OCI-LY3 (cell line): ENCODE measurements around the gene TRAPPC1.

ENCODE experiments used
- H2AFZ ChIP-seq: fragments of 200-600, 300-600 bp; shearing (Covaris generic); 2 replicates; pipeline ENCODE4 v1.6.0; 2014; ENCODE audit warnings: antibody characterized with exemption, low read depth, low read length
- H3K27ac ChIP-seq: fragments of 200-600, 300-600 bp; sonication (generic); 2 replicates; pipeline ENCODE4 v1.5.1; 2014; ENCODE audit warnings: mild to moderate bottlenecking, low read length, moderate library complexity, mixed read lengths
- H3K27me3 ChIP-seq: fragments of 200-600, 300-600 bp; sonication (generic); 2 replicates; pipeline ENCODE4 v1.6.1; 2014; ENCODE audit warnings: low read depth, low read length, mixed read lengths
- H3K36me3 ChIP-seq: fragments of 200-600, 300-600 bp; sonication (generic); replicated peaks from 2 replicates; pipeline ENCODE3; 2014; ENCODE audit warnings: low read depth, low read length, mixed read lengths
- H3K4me1 ChIP-seq: fragments of 300-600, 200-600 bp; sonication (generic); 2 replicates; pipeline ENCODE4 v1.6.1; 2014; ENCODE audit warnings: low read length, mixed read lengths
- H3K4me2 ChIP-seq: fragments of 200-600, 300-600 bp; sonication (generic); 2 replicates; pipeline ENCODE4 v1.6.1; 2014; ENCODE audit warnings: low read length, mixed read lengths
- H3K4me3 ChIP-seq: fragments of 300-600, 200-600 bp; sonication (generic); 2 replicates; pipeline ENCODE4 v1.5.1; 2014; ENCODE audit warnings: antibody characterized with exemption, mild to moderate bottlenecking, low read length, moderate library complexity
- H3K79me2 ChIP-seq: fragments of 300-600, 200-600 bp; shearing (Covaris generic); 2 replicates; pipeline ENCODE4 v1.6.1; 2014; ENCODE audit warnings: mild to moderate bottlenecking, low read length, mixed read lengths
- H3K9ac ChIP-seq: fragments of 300-600, 200-600 bp; shearing (Covaris generic); 2 replicates; pipeline ENCODE4 v1.6.0; 2014; ENCODE audit warnings: mild to moderate bottlenecking, low read length, moderate library complexity
- H3K9me3 ChIP-seq: fragments of 200-600, 300-600 bp; shearing (Covaris generic); 2 replicates; pipeline ENCODE4 v1.6.1; 2014; ENCODE audit warnings: low read length, mixed read lengths; ENCODE audit not compliant: insufficient read depth
- H4K20me1 ChIP-seq: fragments of 200-600, 300-600 bp; sonication (generic); 2 replicates; pipeline ENCODE4 v1.6.1; 2016; ENCODE audit warnings: low read length, mixed read lengths; ENCODE audit not compliant: insufficient read depth
- CTCF ChIP-seq: fragments of 200-600, 300-600 bp; sonication (generic); IDR thresholded peaks from 2 replicates; pipeline ENCODE4 v1.5.1; 2014; ENCODE audit warnings: antibody characterized with exemption, low read length, low read depth
- EZH2phosphoT487 ChIP-seq: fragments of 200-600 bp; shearing (Covaris generic); IDR thresholded peaks from 2 replicates; pipeline ENCODE4 v1.6.1; 2018; ENCODE audit warnings: antibody characterized with exemption, mixed run types, low read depth

The TRAPPC1 gene

GRCh38 chr17:7947651-7948050 lies 15.9 kb upstream of the TRAPPC1 start:
- no peak overlapping the region for H3K4me2 ChIP-seq
- no peaks in the 10 kb centered on the region for H3K27me3 ChIP-seq
- H3K9ac ChIP-seq, result no peak overlapping the region

GRCh38 chr17:7946441-7946840 lies 14.7 kb upstream of the TRAPPC1 start:
- H3K4me1 ChIP-seq, result peaks cover 12% of the 10 kb centered on the region
- peaks cover 31% of the 10 kb centered on the region for H3K36me3 ChIP-seq
- H4K20me1 ChIP-seq, result no peaks in the 10 kb centered on the region
- no peak overlapping the region for H3K9ac ChIP-seq
- H2AFZ ChIP-seq, result no peak overlapping the region
- H3K9me3 ChIP-seq, result no peaks in the 10 kb centered on the region
- no peak overlapping the region for H3K27ac ChIP-seq
- TF ChIP-seq EZH2phosphoT487 (no peak), CTCF (no peak)
- no peaks in the 10 kb centered on the region for H3K27me3 ChIP-seq
- no peak overlapping the region for H3K4me3 ChIP-seq
- H3K4me2 ChIP-seq, result no peak overlapping the region
- H3K79me2 ChIP-seq, result no peaks in the 10 kb centered on the region

More at GRCh38 chr17:7947651-7948050, 15.9 kb upstream of the TRAPPC1 start:
- Histone ChIP-seq H3K27ac (no peak overlapping the region), H3K9me3 (no peaks in the 10 kb centered on the region), H3K4me1 (peaks cover 19% of the 10 kb centered on the region), H3K36me3 (peaks cover 31% of the 10 kb centered on the region), H3K79me2 (no peaks in the 10 kb centered on the region), H2AFZ (no peak overlapping the region), H3K4me3 (no peak overlapping the region), H4K20me1 (no peaks in the 10 kb centered on the region)
- TF ChIP-seq EZH2phosphoT487 (no peak), CTCF (no peak)

- no peaks in the 10 kb centered on the region for H3K79me2 ChIP-seq
- peaks cover 7% of the 10 kb centered on the region; the same call in 1 of the 2 replicates for H3K4me1 ChIP-seq
- H3K9ac ChIP-seq, result no peak overlapping the region
- H3K4me3 ChIP-seq, result no peak overlapping the region
- TF ChIP-seq CTCF (no peak), EZH2phosphoT487 (no peak)
- H4K20me1 ChIP-seq, result no peaks in the 10 kb centered on the region
- no peaks in the 10 kb centered on the region for H3K27me3 ChIP-seq
- H3K4me2 ChIP-seq, result no peak overlapping the region
- H3K9me3 ChIP-seq, result no peaks in the 10 kb centered on the region
- peaks cover 31% of the 10 kb centered on the region for H3K36me3 ChIP-seq
- H3K27ac ChIP-seq, result no peak overlapping the region
- H2AFZ ChIP-seq, result no peak overlapping the region
Observed at GRCh38 chr17:7945651-7946050, 13.9 kb upstream of the TRAPPC1 start.

GRCh38 chr17:7944326-7944725 lies 12.6 kb upstream of the TRAPPC1 start:
- Histone ChIP-seq H3K79me2 (no peaks in the 10 kb centered on the region), H2AFZ (no peak overlapping the region), H3K9me3 (no peaks in the 10 kb centered on the region), H3K4me1 (peaks cover 7% of the 10 kb centered on the region; the same call in 1 of the 2 replicates), H3K4me2 (no peak overlapping the region), H3K27me3 (no peaks in the 10 kb centered on the region), H4K20me1 (no peaks in the 10 kb centered on the region), H3K9ac (no peak overlapping the region), H3K4me3 (no peak overlapping the region), H3K36me3 (peaks cover 30% of the 10 kb centered on the region), H3K27ac (no peak overlapping the region)
- TF ChIP-seq CTCF, result no peak
- TF ChIP-seq EZH2phosphoT487, result no peak
